ENCODE data around the gene SYPL2.

The SYPL2 gene

GRCh38 chr1:109490029-109490933 is 23.9 kb downstream of the SYPL2 start:
- H3K4me3 ChIP-seq (ENCODE audit: low read depth, low read length) = no peak overlapping the region

GRCh38 chr1:109490934-109491302 is 24.6 kb downstream of the SYPL2 start:
- no peak overlapping the region for H3K4me3 ChIP-seq (ENCODE audit: low read depth, low read length)

GRCh38 chr1:109491372-109491771 is 25.0 kb downstream of the SYPL2 start:
- no peak overlapping the region for H3K4me3 ChIP-seq (ENCODE audit: low read depth, low read length)

GRCh38 chr1:109492779-109493178 is 26.4 kb downstream of the SYPL2 start:
- H3K4me3 ChIP-seq (ENCODE audit: low read depth, low read length) = no peak overlapping the region

- H3K4me3 ChIP-seq (ENCODE audit: low read depth, low read length) = no peak overlapping the region
Observed at GRCh38 chr1:109493227-109493626, 26.9 kb downstream of the SYPL2 start.

DNA sequence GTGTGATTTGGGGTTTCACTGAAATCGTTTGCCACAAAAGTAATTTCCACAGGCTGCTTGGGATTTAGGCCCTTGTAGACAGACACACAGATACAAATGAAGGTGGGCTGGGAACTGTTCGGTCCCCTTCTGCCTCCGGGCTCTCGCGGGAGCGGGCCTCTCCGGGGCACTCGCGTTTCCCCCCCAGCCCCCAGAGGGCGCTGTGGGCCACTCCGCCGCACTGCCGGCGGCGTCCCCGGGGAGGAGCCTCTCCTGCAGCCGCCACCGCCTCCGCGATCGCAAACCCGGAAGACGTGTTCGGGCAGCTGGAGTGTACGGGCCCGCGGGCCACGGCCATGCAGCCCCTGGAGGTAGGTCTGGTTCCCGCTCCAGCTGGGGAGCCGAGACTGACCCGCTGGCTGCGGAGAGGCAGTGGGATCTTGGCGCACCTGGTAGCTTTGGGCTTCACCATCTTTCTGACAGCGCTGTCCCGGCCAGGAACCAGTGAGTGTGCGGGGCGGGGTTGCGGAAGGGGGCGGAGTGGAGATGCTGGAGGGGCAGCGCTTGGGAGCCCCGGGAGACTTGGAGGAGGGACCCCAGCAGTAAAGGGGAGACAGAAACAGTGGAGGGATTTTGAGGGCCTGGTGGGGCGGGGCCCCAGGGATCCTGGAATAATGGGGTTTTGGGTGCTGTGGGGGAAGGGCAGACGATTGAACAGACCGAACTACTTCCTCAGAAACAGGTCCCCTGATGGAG is 27.6 kb downstream of the SYPL2 start, which contains the start of gene CYB561D1:
TSS of gene CYB561D1 (plus strand) at position 290 of the 735 bp plus-strand sequence. CDS start at position 336, 46 bp downstream.
- peak within 1 kb of the TSS; percentile 92 for H3K4me3 ChIP-seq (ENCODE audit: low read depth, low read length)

DNA sequence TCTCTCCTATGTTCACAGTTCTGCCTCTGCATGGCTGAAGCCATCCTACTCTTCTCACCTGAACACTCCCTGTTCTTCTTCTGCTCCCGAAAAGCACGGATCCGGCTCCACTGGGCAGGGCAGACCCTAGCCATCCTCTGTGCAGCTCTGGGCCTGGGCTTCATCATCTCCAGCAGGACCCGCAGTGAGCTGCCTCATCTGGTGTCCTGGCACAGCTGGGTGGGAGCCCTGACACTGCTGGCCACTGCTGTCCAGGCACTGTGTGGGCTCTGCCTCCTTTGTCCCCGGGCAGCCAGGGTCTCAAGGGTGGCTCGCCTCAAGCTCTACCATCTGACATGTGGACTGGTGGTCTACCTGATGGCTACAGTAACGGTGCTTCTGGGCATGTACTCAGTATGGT is 29.4 kb downstream of the SYPL2 start:
- no peak overlapping the region for H3K4me3 ChIP-seq (ENCODE audit: low read depth, low read length)

DNA sequence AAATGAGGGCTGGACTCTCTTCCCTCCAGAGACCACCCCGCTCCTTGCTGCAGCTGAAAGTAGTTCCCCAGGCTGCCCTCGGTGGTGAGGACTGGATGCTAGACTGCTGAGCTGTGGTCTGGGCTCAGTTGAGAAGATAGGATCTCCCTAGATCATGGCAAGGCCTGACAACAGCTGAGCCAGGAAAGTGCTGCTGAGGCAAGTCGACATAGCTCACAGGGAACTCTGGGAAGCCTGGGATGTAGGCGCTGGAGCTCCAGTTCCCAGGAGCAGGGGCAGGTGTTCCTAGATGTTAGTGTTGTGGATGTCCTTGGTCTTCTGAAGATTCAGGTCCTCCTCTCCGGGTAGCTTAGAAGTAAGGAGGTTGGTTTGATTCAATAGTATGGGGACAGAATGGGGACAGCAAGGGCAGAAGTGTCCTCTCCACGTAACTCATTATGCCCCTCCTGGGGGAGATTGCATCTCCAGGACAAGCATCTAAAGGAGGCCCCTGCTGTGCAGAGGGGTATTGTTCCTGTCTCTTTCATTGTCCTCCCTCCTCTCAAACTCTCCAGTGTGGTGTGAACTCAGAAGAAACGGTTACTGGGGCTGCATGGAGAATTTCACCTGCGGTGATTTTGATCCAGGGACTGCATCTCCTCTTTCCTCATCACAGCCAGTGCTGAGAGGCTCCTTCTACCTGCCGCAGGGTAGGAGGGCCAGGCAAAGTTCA is 31.3 kb downstream of the SYPL2 start:
- H3K4me3 ChIP-seq (ENCODE audit: low read depth, low read length) = no peak overlapping the region

- H3K4me3 ChIP-seq (ENCODE audit: low read depth, low read length) = no peak overlapping the region
Observed at GRCh38 chr1:109498161-109498801, 31.9 kb downstream of the SYPL2 start.

- H3K4me3 ChIP-seq (ENCODE audit: low read depth, low read length) = no peak overlapping the region
Observed at GRCh38 chr1:109499081-109499480, 32.7 kb downstream of the SYPL2 start.

- no peak overlapping the region for H3K4me3 ChIP-seq (ENCODE audit: low read depth, low read length)
Observed at GRCh38 chr1:109499661-109500536, 33.6 kb downstream of the SYPL2 start.

DNA sequence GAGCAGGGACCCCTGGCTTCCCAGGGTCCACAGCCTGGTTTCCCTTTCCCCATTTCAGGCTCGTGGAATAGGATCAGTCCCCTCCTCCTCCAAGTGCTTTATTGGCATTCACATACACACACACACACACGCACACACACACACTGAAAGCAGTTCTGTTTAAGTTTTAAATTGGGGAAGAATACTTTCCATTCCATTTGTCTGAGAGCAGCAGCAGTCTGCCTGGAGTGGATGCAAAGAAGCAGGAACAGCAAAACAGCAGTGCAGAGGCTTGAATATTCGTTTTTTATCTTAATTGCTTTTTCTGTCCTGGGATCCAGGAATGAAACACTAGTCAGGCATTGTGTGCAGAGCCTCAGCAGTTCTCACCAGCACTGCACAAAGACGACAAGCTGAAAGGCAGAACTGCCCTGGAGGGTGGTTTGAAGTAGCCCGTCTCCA is 34.6 kb downstream of the SYPL2 start:
- H3K4me3 ChIP-seq (ENCODE audit: low read depth, low read length) = no peak overlapping the region

- H3K4me3 ChIP-seq (ENCODE audit: low read depth, low read length) = no peak overlapping the region
Observed at GRCh38 chr1:109501644-109502363, 35.5 kb downstream of the SYPL2 start.

- H3K4me3 ChIP-seq (ENCODE audit: low read depth, low read length) = no peak overlapping the region
Observed at GRCh38 chr1:109502364-109502851, 36.1 kb downstream of the SYPL2 start.

- H3K4me3 ChIP-seq (ENCODE audit: low read depth, low read length) = no peak overlapping the region
Observed at GRCh38 chr1:109503935-109504334, 37.6 kb downstream of the SYPL2 start.

DNA sequence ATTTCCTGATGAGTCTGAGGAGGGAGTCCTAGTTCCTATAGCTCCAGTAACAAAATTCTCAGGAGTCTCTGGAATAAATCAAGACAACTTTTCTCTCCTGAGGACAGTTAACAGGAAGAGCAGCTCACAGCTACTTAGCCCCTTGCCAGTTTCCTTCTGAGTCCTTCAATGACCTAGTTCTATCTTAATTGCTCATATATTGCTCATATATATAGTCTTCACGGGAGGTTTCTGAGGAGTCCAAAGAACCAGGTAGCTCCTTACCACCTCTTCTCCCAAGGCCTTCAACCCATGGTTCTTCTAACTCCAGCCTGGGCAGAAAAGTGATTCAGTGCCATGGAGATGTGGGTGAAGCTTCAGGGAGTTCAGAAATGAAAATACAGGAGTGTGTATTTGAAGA is 38.6 kb downstream of the SYPL2 start:
- no peak overlapping the region for H3K4me3 ChIP-seq (ENCODE audit: low read depth, low read length)

DNA sequence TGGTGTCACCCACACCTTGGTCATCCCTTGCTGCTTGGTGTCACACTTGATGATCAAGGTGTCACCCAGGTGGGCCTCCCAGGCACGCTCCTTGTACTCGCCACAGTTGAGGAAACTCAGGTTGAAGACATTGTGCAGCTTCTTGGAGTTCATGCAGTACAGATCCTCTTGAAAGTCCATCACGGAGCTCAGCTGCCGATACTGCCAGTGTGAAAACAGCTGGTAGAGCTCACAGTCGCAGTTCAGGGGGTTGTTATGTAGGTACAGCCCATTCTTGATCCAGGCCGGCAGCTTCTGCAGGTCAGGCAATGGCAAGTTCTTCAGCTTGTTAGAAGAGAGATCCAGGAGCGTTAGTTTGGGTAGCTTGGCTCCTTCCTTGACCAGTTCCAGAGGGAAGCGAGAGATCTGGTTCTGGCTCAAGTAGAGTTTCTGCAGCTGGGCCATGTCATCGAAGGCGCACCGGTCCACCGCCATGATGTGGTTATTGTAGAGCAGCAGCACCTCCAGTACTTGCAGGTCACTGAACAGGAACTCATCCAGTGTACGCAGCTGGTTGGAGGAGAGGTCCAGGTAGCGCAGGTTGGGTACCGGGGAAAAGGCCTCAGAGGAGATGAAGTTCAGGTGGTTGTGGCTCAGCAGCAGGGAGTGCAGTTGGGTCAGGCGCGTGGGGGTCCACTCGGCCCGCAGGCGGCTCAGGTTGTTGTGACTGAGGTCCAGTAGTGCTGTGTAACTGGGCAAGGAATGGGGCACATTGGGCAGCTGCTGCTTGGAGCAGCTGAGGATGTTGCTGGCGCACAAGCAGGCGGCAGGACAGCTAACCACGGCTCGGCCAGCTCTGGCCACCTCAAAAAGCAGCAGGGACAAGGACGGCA is 41.9 kb downstream of the SYPL2 start:
- H3K4me3 ChIP-seq (ENCODE audit: low read depth, low read length) = no peak overlapping the region

DNA sequence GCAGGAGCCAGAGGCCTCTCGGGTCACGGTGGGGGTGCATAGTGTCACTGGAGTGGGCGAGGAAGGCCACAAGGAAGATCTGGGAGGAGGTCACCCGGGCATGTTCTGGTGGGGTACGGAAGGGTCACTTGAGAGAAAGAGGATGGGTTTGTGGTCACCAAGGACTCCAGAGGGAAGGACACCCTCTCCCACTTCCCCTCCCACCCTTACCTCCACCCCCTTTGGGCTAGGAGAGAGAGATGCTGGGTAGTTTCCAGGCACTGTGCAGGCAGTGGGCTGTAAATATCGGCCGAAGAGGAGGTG is 42.5 kb downstream of the SYPL2 start:
- peak overlapping the region; percentile 72 for H3K4me3 ChIP-seq (ENCODE audit: low read depth, low read length)
